CD4-positive, alpha-beta T cell treated with Interleukin-10 for 1 hour (primary cell): ENCODE measurements around the gene TMEM127.
"Not testable (repeated sequence)": the region's sequence is repeated elsewhere in the genome, so short reads cannot be mapped to it uniquely, and the experiment has no call there.

ENCODE experiments used
- DNase-seq: peaks from one replicate; pipeline ENCODE4 v3.0.0-alpha.2; 2020

Gene TMEM127

GRCh38 chr2:96262306-96262705, 3.5 kb downstream of the TMEM127 start:
- no peak for DNase-seq

GRCh38 chr2:96261328-96262003, 4.3 kb downstream of the TMEM127 start:
- DNase-seq = no peak

- DNase-seq = peak; percentile 37
Measured at GRCh38 chr2:96260387-96261260, 5.2 kb downstream of the TMEM127 start.

GRCh38 chr2:96259497-96259921, 6.3 kb downstream of the TMEM127 start:
- DNase-seq = no peak

- no peak for DNase-seq
Measured at GRCh38 chr2:96258166-96259022, 7.4 kb downstream of the TMEM127 start.

- DNase-seq = not testable (repeated sequence)
Measured at GRCh38 chr2:96257744-96258143, 8.1 kb downstream of the TMEM127 start.

- no peak for DNase-seq
Measured at GRCh38 chr2:96256611-96257113, 9.1 kb downstream of the TMEM127 start.

GRCh38 chr2:96254571-96254970, 11.2 kb downstream of the TMEM127 start:
- DNase-seq = no peak

GRCh38 chr2:96253006-96253405, 12.8 kb downstream of the TMEM127 start:
- no peak for DNase-seq

GRCh38 chr2:96252526-96252925, 13.3 kb downstream of the TMEM127 start:
- no peak for DNase-seq

- DNase-seq = no peak
Measured at GRCh38 chr2:96251721-96252292, 14.0 kb downstream of the TMEM127 start.

- DNase-seq = no peak
Measured at GRCh38 chr2:96250188-96250587, 15.6 kb downstream of the TMEM127 start.

- no peak for DNase-seq
Measured at GRCh38 chr2:96249654-96250053, 16.1 kb downstream of the TMEM127 start.

- DNase-seq = no peak
Measured at GRCh38 chr2:96248624-96249023, 17.2 kb downstream of the TMEM127 start.

GRCh38 chr2:96247896-96248295, 17.9 kb downstream of the TMEM127 start:
- DNase-seq = no peak

GRCh38 chr2:96247009-96247408, 18.8 kb downstream of the TMEM127 start:
- no peak for DNase-seq

GRCh38 chr2:96245609-96246390, 20.0 kb downstream of the TMEM127 start:
- no peak for DNase-seq

- no peak for DNase-seq
Measured at GRCh38 chr2:96243843-96244242, 22.0 kb downstream of the TMEM127 start.

GRCh38 chr2:96241900-96242611, 23.7 kb downstream of the TMEM127 start:
- peak; percentile 74 for DNase-seq

GRCh38 chr2:96241227-96241626, 24.6 kb downstream of the TMEM127 start:
- DNase-seq = no peak
